ENCODE data around the gene UVSSA.

- TF ChIP-seq CTCF (IDR thresholded peaks at IDR 0.05): peak; percentile 10 to 33 (median 21)
- no peak for TF ChIP-seq EP300 (IDR thresholded peaks at IDR 0.05; ENCODE audit: low read depth)
- no peak for TF ChIP-seq POLR2AphosphoS5 (IDR thresholded peaks at IDR 0.05)
These were observed 28.4 kb upstream of the UVSSA start for GRCh38 chr4:1318488-1319213.
